B cell (primary cell): ENCODE measurements around the gene RSU1. TPM values are rescaled to one million over a fixed set of nuclear protein-coding genes. Genes with fewer than 3 reads are reported as not detected.

ENCODE experiments used
- ATAC-seq: fragments of 200-7000 bp; cut with Tn5 transposase; one replicate; pipeline ENCODE4 v1.10.0; 2021; ENCODE audit warnings: low read depth, mild to moderate bottlenecking, moderate number of reproducible peaks, moderate library complexity
- CTCF ChIA-PET: fragments of 350-600 bp; sonication (Branson Sonifier 250); formaldehyde crosslinking; loops from one replicate; lab custom pipeline; 2021; ENCODE audit warnings: antibody characterized with exemption, inconsistent platforms; lab: Charles Lee
- POLR2A ChIA-PET: fragments of 350-600 bp; sonication (Branson Sonifier 250); formaldehyde crosslinking; loops from one replicate; lab custom pipeline; 2021; ENCODE audit warnings: antibody characterized with exemption; lab: Charles Lee
- DNase-seq: peaks from one replicate; pipeline ENCODE4 v3.0.0; 2013
- H2AFZ ChIP-seq: 2 replicates; pipeline ENCODE4 v1.6.1; 2012; ENCODE audit warnings: mild to moderate bottlenecking, low read depth, low read length; ENCODE audit not compliant: insufficient read depth, poor library complexity, severe bottlenecking
- H3K27ac ChIP-seq, 2 donors: 1 replicate in 1 of 2; 2 replicates in 1 of 2; pipeline ENCODE4 v1.5.1; 2012 to 2013; ENCODE audit warnings: low read length in 2 of 2, mild to moderate bottlenecking in 2 of 2, moderate library complexity in 1 of 2
- H3K27me3 ChIP-seq, 4 experiments: fragments of 200-600 bp in 1 of 4; sonication (generic) in 1 of 4; replicated peaks in 1 of 4; 1 replicate in 2 of 4; 2 replicates in 2 of 4; pipeline versions ENCODE4 v1.6.1 to v1.7.0; 2013 to 2016; ENCODE audit warnings: low read length in 3 of 4, mild to moderate bottlenecking in 2 of 4, mixed read lengths in 1 of 4, moderate library complexity in 1 of 4; ENCODE audit not compliant: insufficient read depth in 4 of 4, control insufficient read depth in 3 of 4; ENCODE audit errors: control extremely low read depth in 1 of 4
- H3K36me3 ChIP-seq, 2 experiments: replicated peaks in 1 of 2; 1 replicate in 1 of 2; 2 replicates in 1 of 2; pipeline versions ENCODE4 v1.6.1 to v1.7.1; 2013; ENCODE audit warnings: low read length in 1 of 2; ENCODE audit not compliant: insufficient read depth in 2 of 2, control insufficient read depth in 1 of 2; ENCODE audit errors: control extremely low read depth in 1 of 2, extremely low read depth in 1 of 2
- H3K4me1 ChIP-seq, 2 donors: fragments of 200-600 bp in 1 of 2; sonication (generic) in 1 of 2; 1 replicate in 1 of 2; 2 replicates in 1 of 2; pipeline versions ENCODE4 v1.5.1 to v1.6.1; 2013 to 2017; ENCODE audit warnings: low read length in 2 of 2; ENCODE audit not compliant: control insufficient read depth in 2 of 2, insufficient read depth in 2 of 2
- H3K4me2 ChIP-seq: replicated peaks from 2 replicates; pipeline ENCODE3; 2012; ENCODE audit warnings: mild to moderate bottlenecking, low read depth, low read length; ENCODE audit not compliant: poor library complexity, severe bottlenecking
- H3K4me3 ChIP-seq, 5 experiments: fragments of 200-600 bp in 1 of 5; sonication (generic) in 1 of 5; 1 replicate in 3 of 5; 2 replicates in 2 of 5; pipeline versions ENCODE4 v1.5.1 to v1.7.0; 2011 to 2016; ENCODE audit warnings: low read length in 4 of 5, mild to moderate bottlenecking in 4 of 5, low read depth in 2 of 5, control low read depth in 1 of 5, moderate library complexity in 1 of 5; ENCODE audit not compliant: insufficient read depth in 1 of 5; ENCODE audit errors: control extremely low read depth in 1 of 5, extremely low read depth in 1 of 5
- H3K79me2 ChIP-seq: fragments of 200-600 bp; sonication (generic); one replicate; pipeline ENCODE4 v1.6.0; 2016; ENCODE audit warnings: low read length; ENCODE audit not compliant: control insufficient read depth, insufficient read depth
- H3K9ac ChIP-seq: fragments of 200-600 bp; sonication (generic); 2 replicates; pipeline ENCODE4 v1.6.1; 2017; ENCODE audit warnings: mild to moderate bottlenecking, low read length, moderate library complexity
- H3K9me3 ChIP-seq, 3 donors: one replicate each; pipeline versions ENCODE4 v1.6.1 to v1.7.1; 2013; ENCODE audit warnings: low read length in 2 of 3; ENCODE audit not compliant: control insufficient read depth in 2 of 3, insufficient read depth in 1 of 3; ENCODE audit errors: control extremely low read depth in 1 of 3
- H4K20me1 ChIP-seq: 2 replicates; pipeline ENCODE4 v1.6.0; 2012; ENCODE audit warnings: mild to moderate bottlenecking, low read length; ENCODE audit not compliant: insufficient read depth, control insufficient read depth, poor library complexity, severe bottlenecking
- H3K27ac Mint-ChIP-seq: one replicate; pipeline ENCODE4 v1.8.0; 2021; ENCODE audit warnings: mixed read lengths
- H3K27me3 Mint-ChIP-seq: one replicate; pipeline ENCODE4 v1.8.0; 2021; ENCODE audit warnings: mixed read lengths
- H3K4me1 Mint-ChIP-seq: one replicate; pipeline ENCODE4 v1.8.0; 2021; ENCODE audit warnings: mixed read lengths
- H3K4me3 Mint-ChIP-seq: one replicate; pipeline ENCODE4 v1.8.0; 2021; ENCODE audit warnings: mixed read lengths
- H3K9me3 Mint-ChIP-seq: one replicate; pipeline ENCODE4 v1.8.0; 2022; ENCODE audit warnings: mixed read lengths; ENCODE audit not compliant: insufficient read depth
- CTCF ChIP-seq: fragments of 200-600 bp; IDR thresholded peaks from one replicate; pipeline ENCODE4 v1.8.0; 2022; ENCODE audit warnings: antibody characterized with exemption, mild to moderate bottlenecking
- EZH2 ChIP-seq: IDR thresholded peaks from 2 replicates; pipeline ENCODE4 v1.6.1; 2012; ENCODE audit warnings: borderline replicate concordance, low read depth, mild to moderate bottlenecking, moderate library complexity, low read length; ENCODE audit not compliant: insufficient read depth, poor library complexity, severe bottlenecking
- WGBS: methylation state at CpG from one replicate; pipeline ENCODE4 v1.1.5; 2013; ENCODE audit warnings: missing lambda C conversion rate; ENCODE audit not compliant: insufficient coverage; 5-methylcytosine and 5-hydroxymethylcytosine counted together
- intact Hi-C: fragments of 100-400 bp; cut with micrococcal nuclease; formaldehyde crosslinking; loops from one replicate; pipeline ENCODE4 v1.10.0; 2022
- polyA plus RNA-seq: library from polyadenylated mRNA; depleted of rRNA; stranded (reverse); fragments of >200 nt; gene quantifications from 2 replicates; pipeline ENCODE4 v1.2.3, GENCODE V29; 2012
- total RNA-seq, 2 donors: library from RNA; stranded (reverse); fragments of 120-200 nt in 1 of 2; gene quantifications; 1 replicate in 1 of 2; 2 replicates in 1 of 2; pipeline versions ENCODE4 v1.2.3 to v1.2.4, GENCODE V29; 2013 to 2022

The RSU1 gene
- total and polyA plus RNA-seq, 2 donors (not counting 1 experiment from before 2014, with no cell fraction given), result 33.4 to 41.1 TPM

- no peaks in the 10 kb centered on the region for H3K4me1 Mint-ChIP-seq
- H3K79me2 ChIP-seq, result no peaks in the 10 kb centered on the region
- H3K27me3 ChIP-seq, result peaks cover 0 to 5% (median 0%) of the 10 kb centered on the region in 4 experiments
- H2AFZ ChIP-seq, result no peak overlapping the region
- ChIA-PET POLR2A (no interaction called here), CTCF (interaction anchor here (1.3 kb wide), 1 partner anchor 432 kb away, joined by 3 read pairs; no protein-coding TSS in a partner anchor)
- H3K27ac ChIP-seq, result no peak overlapping the region
- no peaks in the 10 kb centered on the region for H3K4me1 ChIP-seq
- H3K27me3 Mint-ChIP-seq, result peaks cover 4% of the 10 kb centered on the region
- H3K9me3 Mint-ChIP-seq, result no peaks in the 10 kb centered on the region
- no peak overlapping the region for H3K4me3 Mint-ChIP-seq
- DNase-seq (no peak), ATAC-seq (no peak)
- TF ChIP-seq EZH2 (no peak), CTCF (no peak)
- no peak overlapping the region for H3K9ac ChIP-seq
- H3K36me3 ChIP-seq, result no peaks in the 10 kb centered on the region
- intact Hi-C loops, result no loop called here
- no peak overlapping the region for H3K4me3 ChIP-seq
- 59% methylated on average over 3 of the region's 8 CpGs for WGBS
- H4K20me1 ChIP-seq, result no peaks in the 10 kb centered on the region
- H3K27ac Mint-ChIP-seq, result no peak overlapping the region
- H3K9me3 ChIP-seq, result no peaks in the 10 kb centered on the region
- no peak overlapping the region for H3K4me2 ChIP-seq
Measured at GRCh38 chr10:16835228-16835627, 18.0 kb upstream of the RSU1 start.

GRCh38 chr10:16832351-16833080 is 15.3 kb upstream of the RSU1 start:
- Mint-ChIP-seq H3K27me3 (peaks cover 4% of the 10 kb centered on the region), H3K9me3 (no peaks in the 10 kb centered on the region), H3K27ac (no peak overlapping the region), H3K4me3 (no peak overlapping the region), H3K4me1 (peaks cover 6% of the 10 kb centered on the region)
- ATAC-seq, result no peak
- Histone ChIP-seq H3K4me3 (no peak overlapping the region), H3K36me3 (no peaks in the 10 kb centered on the region), H3K4me2 (no peak overlapping the region), H3K9me3 (no peaks in the 10 kb centered on the region), H3K4me1 (peaks cover 0 to 4% of the 10 kb centered on the region in 2 donors), H3K9ac (no peak overlapping the region), H3K27me3 (peaks cover 0 to 5% (median 0%) of the 10 kb centered on the region in 4 experiments), H4K20me1 (no peaks in the 10 kb centered on the region), H3K27ac (no peak overlapping the region), H2AFZ (no peak overlapping the region), H3K79me2 (no peaks in the 10 kb centered on the region)
- DNase-seq, result no peak
- no peak for TF ChIP-seq CTCF
- TF ChIP-seq EZH2, result no peak
- WGBS, result 41% methylated on average over 10 of the region's 11 CpGs
- POLR2A ChIA-PET, result no interaction called here
- intact Hi-C loops, result no loop called here
- CTCF ChIA-PET, result interaction anchor here (1.3 to 1.6 kb wide), 2 partner anchors 12 to 398 kb away, joined by 6 read pairs; no protein-coding TSS in a partner anchor
